ENCODE results near the gene LONRF2. TPM values are rescaled to one million over a fixed set of nuclear protein-coding genes. Genes with fewer than 3 reads are reported as not detected.

LONRF2 gene
- total RNA-seq, 1 donor from 2014 or later: 0.45 TPM

Other genes with a start within 250 kb of the LONRF2 start
- 14.7 and 24.1 TPM in 2 replicates for gene AFF3, start 179.9 kb downstream of the LONRF2 start, total RNA-seq
- 11.1 and 12.7 TPM in 2 replicates for gene CHST10, start 95.2 kb upstream of the LONRF2 start, total RNA-seq
- not detected in 2 replicates for gene NMS, start 148.0 kb upstream of the LONRF2 start, total RNA-seq
- 35.4 and 35.5 TPM in 2 replicates for gene PDCL3, start 240.5 kb upstream of the LONRF2 start, total RNA-seq

All from astrocyte (in vitro differentiated cells and primary cell).